ENCODE measurements around the gene ZBTB25. TPM values are rescaled to one million over a fixed set of nuclear protein-coding genes. Genes with fewer than 3 reads are reported as not detected.

The ZBTB25 gene
- total and polyA plus RNA-seq, 7 donors = 0.69 to 24.6 (median 9.6) TPM

DNA sequence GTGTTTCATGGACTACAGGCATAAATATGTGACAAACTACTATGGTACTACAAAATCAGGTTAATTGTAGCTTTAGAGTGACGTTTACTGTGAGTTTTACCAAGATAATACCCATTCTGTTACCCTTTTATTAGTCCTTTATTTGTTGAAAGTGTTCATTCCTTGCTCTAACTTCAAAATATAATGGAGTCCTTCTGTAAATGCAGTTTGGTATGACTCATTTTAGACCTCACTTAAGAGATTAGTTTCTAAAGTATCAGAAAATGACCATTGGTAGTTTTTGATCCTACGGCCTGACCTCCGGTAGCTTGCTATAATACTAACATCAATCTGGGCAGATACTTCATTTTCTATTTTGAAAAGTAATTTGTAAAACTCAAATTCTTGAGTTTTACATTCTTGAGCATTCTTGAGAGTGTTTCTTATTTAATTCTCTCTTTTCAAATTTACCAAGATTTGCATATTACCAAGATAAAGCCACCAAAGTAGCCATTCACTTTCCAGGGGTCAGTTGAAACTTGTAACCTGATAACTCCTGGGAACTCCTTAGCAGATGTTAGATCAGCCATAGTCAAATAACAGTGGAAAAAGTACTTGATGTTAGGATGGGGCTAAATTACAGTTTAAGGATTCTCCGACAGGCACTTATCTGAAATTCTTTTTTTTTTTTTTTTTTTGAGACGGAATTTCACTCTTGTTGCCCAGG lies 41.1 kb upstream of the ZBTB25 start:
- TF ChIP-seq POLR2AphosphoS5 (IDR thresholded peaks at IDR 0.05) (no peak), EP300 (IDR thresholded peaks at IDR 0.05) (no peak), POLR2A (IDR thresholded peaks at IDR 0.05) (no peak), CTCF (IDR thresholded peaks at IDR 0.05) (no peak)
- no peaks in the 10 kb centered on the region for H3K27me3 ChIP-seq
- no peak for DNase-seq
- H3K4me3 ChIP-seq = peak overlapping the region; percentile 42 to 61 (median 58)
- WGBS, 2 donors = 74 to 81% methylated on average over 5 of the region's 5 CpGs
- no peaks in the 10 kb centered on the region for H3K36me3 ChIP-seq
- peaks cover 0 to 28% (median 14%) of the 10 kb centered on the region in 4 donors for H3K4me1 ChIP-seq
- H3K27ac ChIP-seq = peak overlapping the region in 3 of 4 donors; percentile 26 to 95 (median 92)
- intact Hi-C loops (cut with DNase I) = no loop called here
- no peaks in the 10 kb centered on the region for H3K9me3 ChIP-seq

- Histone ChIP-seq H3K4me3 (peak overlapping the region; percentile 42 to 61 (median 58)), H3K27ac (peak overlapping the region; percentile 86 to 95 (median 90)), H3K4me1 (peaks cover 0 to 28% (median 6%) of the 10 kb centered on the region in 4 donors), H3K36me3 (no peaks in the 10 kb centered on the region), H3K9me3 (no peaks in the 10 kb centered on the region), H3K27me3 (no peaks in the 10 kb centered on the region)
- no peak for DNase-seq
- WGBS, 2 donors = 53 to 57% methylated on average over 4 of the region's 4 CpGs
- intact Hi-C loops (cut with DNase I) = no loop called here
- TF ChIP-seq POLR2AphosphoS5 (IDR thresholded peaks at IDR 0.05) (no peak), POLR2A (IDR thresholded peaks at IDR 0.05) (no peak), CTCF (IDR thresholded peaks at IDR 0.05) (no peak), EP300 (IDR thresholded peaks at IDR 0.05) (no peak)
These were observed 39.2 kb upstream of the ZBTB25 start for GRCh38 chr14:64542836-64543201.

GRCh38 chr14:64541972-64542835 lies 38.6 kb upstream of the ZBTB25 start:
- H3K9me3 ChIP-seq = no peaks in the 10 kb centered on the region
- DNase-seq = peak; percentile 71
- no peaks in the 10 kb centered on the region for H3K27me3 ChIP-seq
- H3K4me3 ChIP-seq = peak overlapping the region; percentile 42 to 61 (median 58)
- H3K36me3 ChIP-seq = no peaks in the 10 kb centered on the region
- TF ChIP-seq CTCF (IDR thresholded peaks at IDR 0.05) = no peak
- intact Hi-C loops (cut with DNase I) = loop anchor here (2.0 kb wide), 1 partner anchor 87 kb away; no protein-coding TSS in a partner anchor
- peaks cover 0 to 28% (median 6%) of the 10 kb centered on the region in 4 donors for H3K4me1 ChIP-seq
- 14 to 53% methylated on average over 61 of the region's 61 CpGs for WGBS, 2 donors
- H3K27ac ChIP-seq = peak overlapping the region; percentile 86 to 95 (median 90)

GRCh38 chr14:64541261-64541971 lies 37.8 kb upstream of the ZBTB25 start:
- peak overlapping the region; percentile 42 to 61 (median 58) for H3K4me3 ChIP-seq
- H3K36me3 ChIP-seq = no peaks in the 10 kb centered on the region
- no peaks in the 10 kb centered on the region for H3K9me3 ChIP-seq
- no peaks in the 10 kb centered on the region for H3K27me3 ChIP-seq
- peak; percentile 85 for DNase-seq
- TF ChIP-seq POLR2AphosphoS5 (IDR thresholded peaks at IDR 0.05) = peak; percentile 25 to 80 (median 50)
- no peak for TF ChIP-seq EP300 (IDR thresholded peaks at IDR 0.05)
- TF ChIP-seq POLR2A (IDR thresholded peaks at IDR 0.05) = peak in 1 of 2 donors; percentile 42
- WGBS, 2 donors = 25 to 58% methylated on average over 73 of the region's 73 CpGs
- H3K4me1 ChIP-seq = peaks cover 0 to 28% (median 6%) of the 10 kb centered on the region in 4 donors
- intact Hi-C loops (cut with DNase I) = loop anchor here (2.0 kb wide), 1 partner anchor 87 kb away; no protein-coding TSS in a partner anchor
- peak overlapping the region; percentile 86 to 95 (median 90) for H3K27ac ChIP-seq

Measured in sigmoid colon (tissue), 7 donors.